GM12801 (cell line): Measurements from ENCODE around the gene OBSCN.

ENCODE experiments used
- TF ChIP-seq, protein P1 (sequence below): IDR thresholded peaks from one replicate; pipeline ENCODE4 v1.5.1; 2011; ENCODE audit warnings: control low read depth; ENCODE audit not compliant: insufficient read length; ENCODE audit errors: extremely low read depth

OBSCN gene

DNA sequence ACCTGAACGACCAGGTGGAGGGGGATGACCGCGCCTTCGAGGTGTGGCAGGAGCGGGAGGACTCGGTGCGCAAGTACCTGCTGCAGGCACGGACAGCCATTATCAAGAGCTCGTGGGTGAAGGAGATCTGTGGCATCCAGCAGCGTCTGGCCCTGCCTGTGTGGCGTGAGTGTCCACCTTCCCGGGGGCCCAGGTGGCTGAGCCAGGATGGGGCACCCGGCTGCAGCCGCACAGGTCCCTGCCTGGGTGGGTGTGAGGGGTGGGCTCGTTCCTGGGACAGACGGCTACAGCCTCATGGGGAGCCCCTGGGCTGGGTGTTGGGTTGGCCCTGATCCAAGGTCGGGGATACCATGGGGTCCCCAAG lies 133.6 kb downstream of the OBSCN start:
- TF ChIP-seq, protein P1, sequence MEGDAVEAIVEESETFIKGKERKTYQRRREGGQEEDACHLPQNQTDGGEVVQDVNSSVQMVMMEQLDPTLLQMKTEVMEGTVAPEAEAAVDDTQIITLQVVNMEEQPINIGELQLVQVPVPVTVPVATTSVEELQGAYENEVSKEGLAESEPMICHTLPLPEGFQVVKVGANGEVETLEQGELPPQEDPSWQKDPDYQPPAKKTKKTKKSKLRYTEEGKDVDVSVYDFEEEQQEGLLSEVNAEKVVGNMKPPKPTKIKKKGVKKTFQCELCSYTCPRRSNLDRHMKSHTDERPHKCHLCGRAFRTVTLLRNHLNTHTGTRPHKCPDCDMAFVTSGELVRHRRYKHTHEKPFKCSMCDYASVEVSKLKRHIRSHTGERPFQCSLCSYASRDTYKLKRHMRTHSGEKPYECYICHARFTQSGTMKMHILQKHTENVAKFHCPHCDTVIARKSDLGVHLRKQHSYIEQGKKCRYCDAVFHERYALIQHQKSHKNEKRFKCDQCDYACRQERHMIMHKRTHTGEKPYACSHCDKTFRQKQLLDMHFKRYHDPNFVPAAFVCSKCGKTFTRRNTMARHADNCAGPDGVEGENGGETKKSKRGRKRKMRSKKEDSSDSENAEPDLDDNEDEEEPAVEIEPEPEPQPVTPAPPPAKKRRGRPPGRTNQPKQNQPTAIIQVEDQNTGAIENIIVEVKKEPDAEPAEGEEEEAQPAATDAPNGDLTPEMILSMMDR, result no peak

DNA sequence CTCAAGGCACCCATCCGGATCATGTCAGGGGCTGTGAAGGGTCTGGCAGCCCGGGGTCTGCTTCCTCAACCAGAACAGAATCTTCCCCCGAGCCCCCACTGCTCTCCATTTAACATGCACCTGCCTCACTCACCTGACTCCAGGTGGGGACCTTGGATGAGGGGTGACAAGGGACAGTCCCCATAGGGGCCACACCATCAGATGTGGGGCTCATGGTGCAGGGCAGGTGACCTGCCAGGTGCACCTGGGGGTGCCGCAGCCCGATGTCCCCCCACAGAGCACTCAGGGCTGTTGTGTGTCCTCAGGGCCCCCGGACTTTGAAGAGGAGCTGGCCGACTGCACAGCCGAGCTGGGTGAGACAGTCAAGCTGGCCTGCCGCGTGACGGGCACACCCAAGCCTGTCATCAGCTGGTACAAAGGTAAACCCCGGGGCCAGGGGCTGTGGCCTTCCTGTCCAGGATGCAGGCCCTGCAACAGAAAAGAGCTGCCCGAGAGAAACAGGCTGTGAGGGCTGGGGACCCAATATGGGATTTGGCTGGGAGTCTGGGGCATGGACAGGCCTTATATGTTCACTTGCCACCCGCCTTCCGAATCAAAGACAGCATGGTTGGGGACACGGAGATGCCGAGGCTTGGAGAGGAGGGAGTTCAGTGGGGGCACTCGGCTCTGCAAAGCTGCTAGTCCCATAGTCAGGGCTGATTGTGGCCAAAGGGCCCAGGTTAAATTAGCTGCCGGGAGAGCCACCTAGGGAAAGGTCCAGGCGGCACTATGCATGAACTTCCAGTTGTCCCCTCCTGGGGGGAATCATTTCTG lies 134.2 kb downstream of the OBSCN start:
- TF ChIP-seq, protein P1, result no peak

DNA sequence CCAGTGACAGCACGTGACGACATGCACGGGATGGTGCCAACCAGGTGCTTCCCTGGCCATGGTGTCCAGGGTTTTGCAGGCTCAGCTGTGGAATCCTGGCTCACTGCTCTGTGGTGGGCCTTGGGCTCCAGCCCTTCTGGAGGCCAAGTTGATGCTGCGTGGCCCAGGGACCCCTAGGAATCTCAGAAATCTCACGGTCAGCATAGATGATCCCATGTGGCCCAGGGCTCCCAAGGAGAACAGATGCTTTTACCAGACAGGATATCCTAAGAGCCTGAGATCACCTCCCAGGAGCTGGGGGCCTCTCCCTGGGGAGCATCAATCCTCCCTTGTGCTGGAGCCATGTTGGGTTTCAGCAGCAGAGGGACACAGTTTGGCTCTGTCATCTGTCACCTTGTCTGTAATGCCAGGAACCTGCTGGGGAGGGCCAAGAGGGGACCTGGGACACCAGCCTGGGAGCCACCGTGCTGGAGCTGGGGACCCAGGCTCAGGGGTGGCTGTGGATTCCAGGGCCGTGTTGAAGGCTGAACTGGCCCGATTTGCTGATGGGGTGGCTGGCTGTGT lies 134.9 kb downstream of the OBSCN start:
- TF ChIP-seq, protein P1, result no peak

DNA sequence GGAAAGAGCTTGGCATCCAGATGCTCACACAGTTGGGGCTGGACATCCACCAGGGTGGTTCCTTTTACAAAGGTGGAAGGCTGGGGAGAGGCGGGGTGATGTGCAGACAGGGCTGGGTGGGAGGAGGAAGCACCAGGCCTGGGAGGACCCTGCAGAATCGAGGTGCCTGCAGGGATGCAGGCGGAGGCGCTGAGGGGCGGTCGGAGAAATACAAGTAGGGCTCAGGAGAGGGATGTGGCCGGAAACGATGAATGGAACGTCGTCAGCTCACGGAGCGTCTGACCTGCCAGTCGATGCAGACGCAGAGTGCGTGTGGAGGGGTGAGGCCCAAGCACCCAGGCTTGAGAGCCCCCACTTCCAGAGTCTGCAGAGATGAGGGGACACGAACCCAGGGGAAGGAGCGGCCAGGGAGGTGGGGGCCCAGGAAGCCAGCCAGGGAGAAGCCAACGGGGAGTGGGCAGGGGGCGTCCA lies 135.4 kb downstream of the OBSCN start:
- TF ChIP-seq, protein P1, result no peak

DNA sequence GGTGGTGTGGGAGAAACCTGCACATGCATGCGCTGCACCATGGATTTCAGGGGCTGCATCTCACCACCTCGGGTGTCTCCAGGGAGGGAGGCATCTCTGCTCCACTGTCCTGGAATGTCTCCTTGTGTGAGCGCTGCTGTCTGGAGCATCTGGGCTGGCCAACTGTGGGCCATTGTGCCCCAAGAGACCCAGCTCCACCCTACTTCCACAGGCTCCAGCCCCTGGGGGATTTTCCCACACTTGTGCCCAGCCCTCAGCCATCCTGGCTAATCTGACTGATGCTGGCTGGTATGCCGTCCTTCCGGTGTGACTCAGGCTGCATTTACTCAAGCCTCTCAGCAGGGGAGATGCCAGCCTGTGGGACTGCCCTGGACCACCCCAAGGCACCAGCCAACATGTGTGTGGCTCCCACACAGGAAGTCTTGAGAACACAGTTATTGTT lies 136.8 kb downstream of the OBSCN start:
- TF ChIP-seq, protein P1, result no peak

DNA sequence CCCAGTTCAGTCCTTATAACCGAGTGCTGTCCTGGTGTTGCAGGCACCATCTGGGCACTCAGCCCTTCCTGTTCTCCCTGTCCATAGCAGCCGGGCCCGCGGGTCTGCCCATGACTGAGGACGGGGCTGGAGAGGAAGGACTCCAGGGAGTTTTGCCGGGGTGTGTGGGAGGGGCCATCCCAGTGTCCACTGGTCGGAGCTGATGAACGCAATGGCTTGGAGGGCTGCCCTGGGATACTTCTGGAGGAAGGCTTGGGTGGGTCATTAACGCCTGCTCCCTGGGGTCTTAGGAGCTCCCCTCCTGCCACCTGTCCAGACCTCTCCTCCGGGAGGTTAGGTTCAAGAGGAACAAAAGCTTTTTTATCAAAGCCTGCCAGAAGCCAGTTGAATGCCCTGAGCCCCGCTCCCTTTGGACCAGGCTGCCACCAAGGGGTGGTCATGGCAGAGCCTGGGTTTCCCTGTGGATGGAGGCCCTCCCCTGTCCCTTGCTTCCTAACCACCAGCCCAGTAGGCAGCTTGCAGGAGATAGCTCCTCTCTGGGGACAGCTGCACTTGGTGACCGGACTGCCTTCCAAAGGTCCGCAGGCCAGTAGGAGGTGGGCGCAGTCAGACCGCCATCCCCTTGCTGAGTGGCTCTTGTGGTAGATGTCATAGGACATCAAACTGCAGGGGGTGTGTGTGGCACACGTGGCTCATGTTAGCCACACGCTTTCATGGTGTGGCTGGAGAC lies 137.5 kb downstream of the OBSCN start:
- TF ChIP-seq, protein P1, result no peak

DNA sequence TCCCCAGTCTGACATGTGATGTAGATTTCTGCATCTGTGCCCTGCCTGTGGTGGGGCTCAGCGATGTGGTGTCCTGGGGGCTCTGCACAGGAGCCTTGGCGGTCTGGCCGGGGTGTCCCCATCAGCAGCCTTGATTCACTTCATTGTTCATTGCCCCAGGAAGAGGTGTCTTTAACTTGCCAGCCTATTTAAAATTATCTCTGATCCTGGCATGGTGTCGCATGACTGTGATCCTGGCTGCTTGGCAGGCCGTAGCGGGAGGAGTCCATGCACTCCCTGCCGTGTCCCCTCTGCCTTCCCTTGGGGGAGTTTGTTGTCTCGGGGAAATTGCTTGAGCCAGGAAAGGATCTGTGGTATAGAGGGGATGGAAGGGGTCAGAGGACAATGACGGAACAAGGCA lies 138.9 kb downstream of the OBSCN start:
- TF ChIP-seq, protein P1, result no peak
